Muscle of leg (tissue), 16 donors: Measurements from ENCODE around the gene CASS4. TPM values are rescaled to one million over a fixed set of nuclear protein-coding genes. Genes with fewer than 3 reads are reported as not detected.
A peak's percentile ranks its signal among the peaks of the same experiment; 100 is the strongest.

Experiments used
- DNase-seq: peaks from one replicate; pipeline ENCODE4 v3.0.0; 2013
- H3K27ac ChIP-seq: one replicate; pipeline ENCODE4 v1.5.1; 2013; ENCODE audit warnings: mild to moderate bottlenecking, low read length, control low read depth
- H3K27me3 ChIP-seq: one replicate; pipeline ENCODE4 v1.6.1; 2013; ENCODE audit warnings: low read length; ENCODE audit not compliant: control insufficient read depth, insufficient read depth
- H3K36me3 ChIP-seq: one replicate; pipeline ENCODE4 v1.6.1; 2013; ENCODE audit warnings: low read length; ENCODE audit not compliant: control insufficient read depth, insufficient read depth
- H3K4me1 ChIP-seq: one replicate; pipeline ENCODE4 v1.6.1; 2013; ENCODE audit warnings: low read length; ENCODE audit not compliant: control insufficient read depth, insufficient read depth
- H3K4me3 ChIP-seq: one replicate; pipeline ENCODE4 v1.5.1; 2013; ENCODE audit warnings: low read length, control low read depth
- H3K9me3 ChIP-seq: replicated peaks from 2 replicates; pipeline ENCODE4 v1.6.1; 2013; ENCODE audit warnings: low read depth, low read length; ENCODE audit not compliant: control insufficient read depth
- WGBS: methylation state at CpG from one replicate; pipeline ENCODE4 v1.1.5; 2013; ENCODE audit warnings: missing lambda C conversion rate; ENCODE audit not compliant: insufficient coverage; 5-methylcytosine and 5-hydroxymethylcytosine counted together
- long read RNA-seq, 11 donors: transcript quantifications; one replicate each; lab custom pipeline, GENCODE V29; 2026
- polyA plus RNA-seq, 8 donors: library from polyadenylated mRNA; unstranded; fragments of 120-200 nt; gene quantifications; one replicate each; pipeline versions ENCODE4 v1.2.1 to v1.2.3, GENCODE V29; 2013; ENCODE audit warnings: inconsistent platforms in 1 of 8, low replicate concordance in 1 of 8; ENCODE audit not compliant: insufficient read length in 8 of 8, insufficient read depth in 1 of 8
- total RNA-seq: library from RNA; stranded (reverse); fragments of 120-200 nt; gene quantifications from one replicate; pipeline ENCODE4 v1.2.4, GENCODE V29; 2013

The CASS4 gene, protein sequence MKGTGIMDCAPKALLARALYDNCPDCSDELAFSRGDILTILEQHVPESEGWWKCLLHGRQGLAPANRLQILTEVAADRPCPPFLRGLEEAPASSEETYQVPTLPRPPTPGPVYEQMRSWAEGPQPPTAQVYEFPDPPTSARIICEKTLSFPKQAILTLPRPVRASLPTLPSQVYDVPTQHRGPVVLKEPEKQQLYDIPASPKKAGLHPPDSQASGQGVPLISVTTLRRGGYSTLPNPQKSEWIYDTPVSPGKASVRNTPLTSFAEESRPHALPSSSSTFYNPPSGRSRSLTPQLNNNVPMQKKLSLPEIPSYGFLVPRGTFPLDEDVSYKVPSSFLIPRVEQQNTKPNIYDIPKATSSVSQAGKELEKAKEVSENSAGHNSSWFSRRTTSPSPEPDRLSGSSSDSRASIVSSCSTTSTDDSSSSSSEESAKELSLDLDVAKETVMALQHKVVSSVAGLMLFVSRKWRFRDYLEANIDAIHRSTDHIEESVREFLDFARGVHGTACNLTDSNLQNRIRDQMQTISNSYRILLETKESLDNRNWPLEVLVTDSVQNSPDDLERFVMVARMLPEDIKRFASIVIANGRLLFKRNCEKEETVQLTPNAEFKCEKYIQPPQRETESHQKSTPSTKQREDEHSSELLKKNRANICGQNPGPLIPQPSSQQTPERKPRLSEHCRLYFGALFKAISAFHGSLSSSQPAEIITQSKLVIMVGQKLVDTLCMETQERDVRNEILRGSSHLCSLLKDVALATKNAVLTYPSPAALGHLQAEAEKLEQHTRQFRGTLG
- total RNA-seq (5.5 TPM), polyA plus RNA-seq (1 to 10 TPM; 4.8 to 8.1 (median 6.9) TPM)
- long read RNA-seq, donor 1, result 0 reads
- long read RNA-seq, donor 2, result 0 reads
- long read RNA-seq, donor 3, result 0 reads
- long read RNA-seq, donor 4, result 0 reads
- long read RNA-seq, donor 5, result 0 reads
- long read RNA-seq, donor 6, result 0 reads
- long read RNA-seq, donor 7, result 0 reads
- long read RNA-seq, donor 8, result 0 reads
- long read RNA-seq, donor 9, result 0 reads
- long read RNA-seq, donor 10, result 0 reads
- long read RNA-seq, donor 11, result 0 reads

DNA sequence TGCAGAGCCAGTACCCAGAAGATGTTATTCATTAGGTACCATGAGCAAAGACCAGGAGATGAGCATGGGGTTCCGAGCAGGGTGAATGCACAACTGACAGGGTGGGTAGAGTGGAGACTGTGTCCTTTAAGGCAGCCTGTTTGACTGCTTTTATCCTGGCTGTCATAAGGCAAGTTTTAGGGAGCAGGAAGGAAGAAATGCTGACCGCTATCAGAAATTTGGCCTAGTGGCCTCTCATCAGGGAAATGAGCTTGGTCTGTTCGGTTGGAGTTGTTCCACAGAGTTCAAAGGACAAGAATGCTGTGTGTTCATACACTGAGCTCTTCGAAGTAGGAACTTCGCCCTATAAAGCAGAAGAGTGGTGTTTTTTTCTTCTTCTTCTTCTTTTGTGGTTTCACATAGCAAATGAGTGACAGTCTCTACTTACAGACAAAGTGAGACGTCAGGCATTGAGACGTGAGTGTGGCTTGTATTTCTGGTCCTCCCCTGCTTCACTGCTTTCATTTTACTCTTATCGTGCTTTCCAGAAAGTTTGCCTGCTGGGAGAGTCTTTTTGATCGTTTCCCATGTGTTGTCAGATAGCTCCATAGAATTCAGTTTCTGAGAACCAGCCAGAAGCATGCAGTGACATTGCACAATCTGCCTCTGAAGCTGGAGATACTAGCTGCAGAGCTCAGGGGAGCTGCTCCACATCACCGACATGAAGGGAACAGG, at the start of gene CASS4:
Gene CASS4, plus strand, starts transcription at position 502 of the 714 bp plus-strand sequence. Its CDS starts 199 bp downstream, at position 701.
- H3K27me3 ChIP-seq, result no peaks in the 10 kb centered on the region
- 69% methylated on average over 7 of the region's 10 CpGs for WGBS
- peaks cover 20% of the 10 kb centered on the region for H3K36me3 ChIP-seq
- no peaks in the 10 kb centered on the region for H3K4me1 ChIP-seq
- DNase-seq, result peak; percentile 72
- peak within 1 kb of the TSS; percentile 31 for H3K27ac ChIP-seq
- H3K9me3 ChIP-seq, result no peaks in the 10 kb centered on the region
- H3K4me3 ChIP-seq, result peak within 1 kb of the TSS; percentile 13

DNA sequence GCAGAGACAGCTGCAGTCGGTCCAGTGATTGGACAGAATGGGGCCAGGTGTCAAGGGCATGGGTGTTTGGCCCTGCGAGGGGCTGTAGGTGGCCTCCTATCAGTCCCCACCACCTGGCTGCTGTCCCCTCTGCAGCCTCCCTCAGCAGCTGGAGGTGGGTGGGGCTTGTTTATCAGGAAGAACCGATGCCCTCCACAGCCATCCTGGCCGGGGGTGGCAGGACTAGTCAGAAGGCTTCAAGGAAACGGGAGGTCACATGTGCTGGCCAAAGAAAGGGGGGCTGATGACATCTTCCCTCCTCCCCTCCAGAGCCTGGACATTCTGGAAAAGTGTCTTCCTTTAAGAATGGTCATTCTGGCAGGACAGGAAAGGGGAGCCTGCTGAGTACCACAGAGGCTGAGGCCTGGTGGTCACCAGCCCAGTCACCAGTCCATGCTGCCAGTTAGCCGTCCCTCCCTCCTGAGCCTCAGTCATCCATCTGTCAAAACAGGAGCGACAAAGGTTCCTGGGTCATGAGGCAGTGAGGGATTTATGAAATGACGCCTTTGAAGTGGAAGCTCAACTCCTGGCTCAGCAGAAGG, 49.1 kb upstream of the CASS4 start:
- Histone ChIP-seq H3K4me3 (no peak overlapping the region), H3K36me3 (peaks cover 25% of the 10 kb centered on the region), H3K4me1 (peaks cover 19% of the 10 kb centered on the region), H3K27ac (no peak overlapping the region), H3K9me3 (no peaks in the 10 kb centered on the region), H3K27me3 (no peaks in the 10 kb centered on the region)
- no CpG with 5 or more reads among the region's 8 CpGs for whole genome bisulfite sequencing
- no peak for DNase-seq

DNA sequence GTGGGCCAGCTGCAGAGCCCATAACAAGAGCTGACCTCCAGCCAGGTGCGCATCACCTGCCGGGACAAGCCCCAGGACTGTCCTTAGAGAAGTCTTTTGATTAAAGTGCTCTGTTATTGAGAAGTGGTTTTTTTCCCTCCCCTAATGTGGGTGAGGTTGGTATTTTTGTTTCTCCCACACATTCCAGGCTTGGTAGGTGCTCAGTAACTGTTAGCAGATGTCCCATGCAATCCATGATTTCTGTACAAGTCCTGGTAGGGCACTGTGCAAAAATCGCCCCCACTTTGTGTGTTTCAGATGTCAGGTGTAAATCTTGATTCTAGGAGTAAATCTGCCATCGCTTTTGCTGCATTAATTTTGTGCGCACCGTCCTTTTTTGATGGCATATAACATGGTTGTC, 48.6 kb upstream of the CASS4 start:
- Histone ChIP-seq H3K27ac (no peak overlapping the region), H3K27me3 (no peaks in the 10 kb centered on the region), H3K9me3 (no peaks in the 10 kb centered on the region), H3K4me3 (no peak overlapping the region), H3K4me1 (peaks cover 19% of the 10 kb centered on the region), H3K36me3 (peaks cover 29% of the 10 kb centered on the region)
- WGBS, result 81% methylated on average over 4 of the region's 6 CpGs
- no peak for DNase-seq

DNA sequence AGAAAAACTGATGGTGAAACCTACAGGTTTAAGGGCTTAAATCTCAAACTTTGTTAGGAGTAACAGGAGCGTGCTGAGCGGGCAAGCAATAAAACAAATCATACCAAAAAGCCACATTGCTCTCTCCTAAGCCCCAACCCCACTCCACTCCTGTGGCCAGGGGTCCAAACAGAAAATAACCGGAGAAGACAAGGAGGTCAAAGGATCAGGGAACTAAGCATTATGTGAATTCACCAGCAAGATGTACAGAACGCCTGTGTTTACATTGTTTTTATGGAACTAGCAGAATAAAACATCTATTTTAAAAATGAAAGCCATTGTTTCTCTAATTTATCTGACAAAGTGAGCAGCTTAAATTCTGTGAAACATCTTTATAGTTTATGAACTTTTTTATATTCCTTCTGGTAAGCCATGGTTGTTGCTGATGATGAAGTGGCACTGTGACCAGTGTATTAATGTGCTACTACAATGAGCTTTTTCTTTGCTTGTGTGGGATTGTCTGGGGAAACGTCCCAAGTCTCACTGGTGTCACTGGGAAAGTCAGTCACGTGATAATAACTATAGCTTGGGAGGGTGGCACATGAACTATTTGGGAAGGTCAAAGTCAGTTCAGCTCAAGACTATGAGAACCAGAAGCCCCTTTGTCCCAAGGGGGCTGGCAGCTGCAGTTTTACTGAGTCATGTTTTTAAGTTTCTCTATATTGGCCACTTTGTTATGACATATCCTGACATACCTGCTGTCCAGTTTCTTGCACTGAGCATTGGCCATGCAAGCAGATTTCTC, 43.5 kb upstream of the CASS4 start:
- WGBS, result 56% methylated on average over 2 of the region's 6 CpGs
- Histone ChIP-seq H3K9me3 (no peaks in the 10 kb centered on the region), H3K36me3 (peaks cover 47% of the 10 kb centered on the region), H3K27me3 (no peaks in the 10 kb centered on the region), H3K27ac (peak overlapping the region; percentile 20), H3K4me1 (peaks cover 2% of the 10 kb centered on the region), H3K4me3 (no peak overlapping the region)
- DNase-seq, result no peak

DNA sequence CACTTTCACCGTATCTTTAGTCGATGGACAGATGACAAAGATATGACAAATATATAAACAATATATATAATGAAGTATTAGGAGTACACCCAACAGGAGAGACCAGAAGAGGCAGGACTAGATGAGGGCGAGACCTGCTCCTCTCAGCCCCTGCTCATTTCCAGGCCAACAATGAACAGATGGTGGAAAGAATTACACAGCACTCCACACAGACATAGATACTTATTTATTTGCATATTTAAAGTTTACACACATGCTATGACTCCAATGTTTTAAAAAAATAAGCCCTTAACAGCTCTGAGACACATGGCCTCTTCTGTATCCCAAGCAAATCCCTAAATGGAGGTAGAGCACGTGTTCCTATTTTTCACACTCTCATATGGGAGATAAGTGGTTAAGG, 42.9 kb upstream of the CASS4 start:
- peaks cover 2% of the 10 kb centered on the region for H3K4me1 ChIP-seq
- no peak for DNase-seq
- H3K27me3 ChIP-seq, result no peaks in the 10 kb centered on the region
- H3K4me3 ChIP-seq, result no peak overlapping the region
- H3K27ac ChIP-seq, result no peak overlapping the region
- WGBS, result no CpG with 5 or more reads among the region's 4 CpGs
- peaks cover 50% of the 10 kb centered on the region for H3K36me3 ChIP-seq
- H3K9me3 ChIP-seq, result no peaks in the 10 kb centered on the region

DNA sequence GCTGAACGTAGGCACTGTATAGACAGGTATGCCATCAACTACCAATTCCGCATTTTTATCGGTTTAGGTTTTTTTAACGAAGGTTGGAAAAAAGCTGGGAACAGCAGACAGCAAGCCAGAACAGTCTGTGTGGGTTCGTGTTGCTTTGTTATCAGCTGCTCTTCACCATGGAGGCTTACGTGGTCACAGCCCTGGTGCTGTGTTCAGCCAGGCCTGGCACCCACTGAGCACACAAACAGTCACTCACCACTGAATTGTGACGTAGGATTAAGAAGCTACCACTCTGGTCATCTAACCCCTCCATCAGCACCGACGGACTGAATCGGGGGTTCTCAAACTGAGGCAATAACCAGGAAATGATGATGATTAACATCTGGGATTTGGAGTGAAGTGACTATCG, 40.1 kb upstream of the CASS4 start:
- H3K36me3 ChIP-seq, result peaks cover 35% of the 10 kb centered on the region
- 92% methylated on average over 6 of the region's 11 CpGs for WGBS

DNA sequence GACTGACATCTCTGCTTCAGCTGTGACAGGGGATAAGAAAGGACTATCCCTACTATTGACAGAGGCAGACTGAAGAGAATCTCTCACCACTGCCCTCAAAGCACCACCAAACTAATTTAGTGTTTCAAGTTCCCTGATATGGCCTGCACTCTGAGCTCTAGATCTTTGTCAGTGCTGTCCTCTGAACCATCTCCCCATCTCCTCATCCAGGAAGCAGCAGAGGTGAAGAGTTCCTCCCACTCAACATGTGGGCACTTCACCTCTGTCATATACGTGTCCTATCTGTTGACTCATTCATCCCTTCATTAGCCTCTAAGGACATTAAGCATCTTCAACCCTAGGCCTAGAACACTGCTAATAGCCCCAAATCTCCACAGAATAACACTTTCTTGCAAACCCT, 39.2 kb upstream of the CASS4 start:
- Histone ChIP-seq H3K36me3 (peaks cover 37% of the 10 kb centered on the region), H3K9me3 (no peaks in the 10 kb centered on the region), H3K4me1 (peaks cover 2% of the 10 kb centered on the region), H3K4me3 (no peak overlapping the region), H3K27ac (no peak overlapping the region), H3K27me3 (no peaks in the 10 kb centered on the region)
- DNase-seq, result no peak
- WGBS, result 80% methylated on average over 1 of the region's 1 CpG

More for the DNA sequence above, 40.1 kb upstream of the CASS4 start:
- no peaks in the 10 kb centered on the region for H3K27me3 ChIP-seq
- no peaks in the 10 kb centered on the region for H3K9me3 ChIP-seq
- H3K4me1 ChIP-seq, result peaks cover 2% of the 10 kb centered on the region
- no peak overlapping the region for H3K27ac ChIP-seq
- no peak for DNase-seq
- H3K4me3 ChIP-seq, result no peak overlapping the region

DNA sequence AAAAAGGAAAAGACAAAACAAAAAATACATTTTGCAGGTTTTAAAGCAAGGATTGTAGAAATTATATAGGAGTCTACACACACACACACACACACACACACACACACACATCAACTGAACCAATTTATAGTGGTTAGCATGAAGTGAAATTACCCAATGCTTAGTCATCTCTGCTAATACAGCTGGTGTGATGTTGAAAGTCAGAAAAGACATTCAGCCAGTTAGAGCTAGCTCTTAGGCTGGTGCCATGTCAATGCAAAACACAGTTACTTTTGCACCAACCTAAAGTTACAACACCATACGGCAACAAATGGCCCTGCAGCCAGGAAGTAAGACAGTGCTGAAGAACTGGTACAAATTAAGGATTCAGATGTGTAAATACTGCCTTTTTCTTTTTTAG, 38.1 kb upstream of the CASS4 start:
- WGBS, result no CpG with 5 or more reads among the region's 1 CpG
- H3K9me3 ChIP-seq, result no peaks in the 10 kb centered on the region
- no peaks in the 10 kb centered on the region for H3K27me3 ChIP-seq
- DNase-seq, result no peak
- no peaks in the 10 kb centered on the region for H3K4me1 ChIP-seq
- H3K27ac ChIP-seq, result no peak overlapping the region
- peaks cover 36% of the 10 kb centered on the region for H3K36me3 ChIP-seq
- no peak overlapping the region for H3K4me3 ChIP-seq

DNA sequence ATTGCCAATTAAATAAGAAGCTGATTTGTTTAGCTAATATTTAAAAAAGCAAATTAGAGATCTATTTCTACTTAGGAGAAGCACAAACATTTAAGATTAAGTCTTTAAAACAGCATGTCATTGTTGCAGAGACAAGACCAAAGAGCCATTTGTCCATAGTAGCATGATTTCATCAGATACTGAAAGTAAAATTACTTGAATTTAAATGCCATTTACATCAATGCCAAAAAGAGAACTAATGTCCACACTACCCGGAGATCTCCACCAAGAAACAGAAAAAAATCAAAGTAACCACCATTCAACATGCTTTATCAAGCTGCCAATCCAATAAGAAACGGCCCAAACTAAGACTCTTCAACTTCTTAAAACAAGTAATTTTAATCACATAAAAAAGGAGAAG, 35.7 kb upstream of the CASS4 start:
- no peak for DNase-seq
- H3K4me3 ChIP-seq, result no peak overlapping the region
- H3K27ac ChIP-seq, result no peak overlapping the region
- peaks cover 21% of the 10 kb centered on the region for H3K36me3 ChIP-seq
- no peaks in the 10 kb centered on the region for H3K9me3 ChIP-seq
- H3K4me1 ChIP-seq, result no peaks in the 10 kb centered on the region
- WGBS, result no CpG with 5 or more reads among the region's 2 CpGs
- H3K27me3 ChIP-seq, result no peaks in the 10 kb centered on the region
